H9 (cell line): ENCODE measurements around the gene LAMA3. TPM values are rescaled to one million over a fixed set of nuclear protein-coding genes. Genes with fewer than 3 reads are reported as not detected.

Experiments
- DNase-seq: peaks from one replicate; pipeline ENCODE4 v3.0.0-alpha.2; 2017
- H2AFZ ChIP-seq: one replicate; pipeline ENCODE4 v1.6.1; 2013; ENCODE audit warnings: mild to moderate bottlenecking, low read length, control low read depth, moderate library complexity
- H2AK5ac ChIP-seq: 2 replicates; pipeline ENCODE4 v1.6.1; 2013; ENCODE audit warnings: low read length, control low read depth, mixed read lengths; ENCODE audit not compliant: insufficient read length
- H2BK120ac ChIP-seq: one replicate; pipeline ENCODE4 v1.6.1; 2013; ENCODE audit warnings: low read depth, mild to moderate bottlenecking, low read length, control low read depth, inconsistent platforms; ENCODE audit not compliant: poor library complexity, severe bottlenecking
- H2BK12ac ChIP-seq: 2 replicates; pipeline ENCODE4 v1.6.1; 2013; ENCODE audit warnings: low read length, control low read depth, mixed read lengths, low read depth; ENCODE audit not compliant: insufficient read length
- H2BK15ac ChIP-seq: 2 replicates; pipeline ENCODE4 v1.6.1; 2013; ENCODE audit warnings: low read depth, low read length, control low read depth
- H2BK20ac ChIP-seq: one replicate; pipeline ENCODE4 v1.6.1; 2013; ENCODE audit warnings: low read depth, mild to moderate bottlenecking, low read length, control low read depth, inconsistent platforms; ENCODE audit not compliant: poor library complexity, severe bottlenecking
- H2BK5ac ChIP-seq: 2 replicates; pipeline ENCODE4 v1.6.1; 2013; ENCODE audit warnings: low read length, control low read depth, mixed read lengths; ENCODE audit not compliant: insufficient read length
- H3K14ac ChIP-seq: 2 replicates; pipeline ENCODE4 v1.6.1; 2013; ENCODE audit warnings: low read length, control low read depth; ENCODE audit not compliant: insufficient read depth
- H3K18ac ChIP-seq: 2 replicates; pipeline ENCODE4 v1.6.1; 2013; ENCODE audit warnings: low read depth, mild to moderate bottlenecking, mixed read lengths, low read length, control low read depth; ENCODE audit not compliant: insufficient read length
- H3K23ac ChIP-seq: 2 replicates; pipeline ENCODE4 v1.6.1; 2013; ENCODE audit warnings: low read length, control low read depth, mixed read lengths, low read depth; ENCODE audit not compliant: insufficient read length
- H3K23me2 ChIP-seq: 2 replicates; pipeline ENCODE4 v1.6.1; 2013; ENCODE audit warnings: low read depth, mild to moderate bottlenecking, mixed read lengths, low read length, control low read depth; ENCODE audit not compliant: insufficient read length, poor library complexity, severe bottlenecking
- H3K27ac ChIP-seq: 2 replicates; pipeline ENCODE4 v1.5.1; 2013; ENCODE audit warnings: low read length, control low read depth, mixed read lengths, low read depth; ENCODE audit not compliant: insufficient read length
- H3K27me3 ChIP-seq: 2 replicates; pipeline ENCODE4 v1.6.1; 2013; ENCODE audit warnings: low read length, control low read depth, inconsistent platforms; ENCODE audit not compliant: insufficient read depth
- H3K4ac ChIP-seq: 2 replicates; pipeline ENCODE4 v1.6.1; 2013; ENCODE audit warnings: low read depth, mild to moderate bottlenecking, control low read depth, inconsistent platforms, low read length, moderate library complexity
- H3K4me1 ChIP-seq: 2 replicates; pipeline ENCODE4 v1.6.1; 2013; ENCODE audit warnings: low read length, control low read depth, inconsistent platforms; ENCODE audit not compliant: insufficient read depth
- H3K4me2 ChIP-seq: 2 replicates; pipeline ENCODE4 v1.6.1; 2013; ENCODE audit warnings: low read length, control low read depth, mixed read lengths; ENCODE audit not compliant: insufficient read length, insufficient read depth
- H3K56ac ChIP-seq: 2 replicates; pipeline ENCODE4 v1.6.1; 2013; ENCODE audit warnings: low read depth, mild to moderate bottlenecking, mixed read lengths, low read length, control low read depth; ENCODE audit not compliant: insufficient read length
- H3K79me1 ChIP-seq: 2 replicates; pipeline ENCODE4 v1.6.1; 2013; ENCODE audit warnings: low read depth, mild to moderate bottlenecking, moderate library complexity, low read length, control low read depth, inconsistent platforms; ENCODE audit not compliant: insufficient read depth, poor library complexity, severe bottlenecking
- H3K79me2 ChIP-seq: 2 replicates; pipeline ENCODE4 v1.6.1; 2013; ENCODE audit warnings: low read length, control low read depth, inconsistent platforms; ENCODE audit not compliant: insufficient read depth
- H3K9ac ChIP-seq: 2 replicates; pipeline ENCODE4 v1.6.1; 2013; ENCODE audit warnings: low read length, control low read depth, mixed read lengths; ENCODE audit not compliant: insufficient read length; ENCODE audit errors: extremely low read depth
- H3K9me3 ChIP-seq: one replicate; pipeline ENCODE4 v1.6.1; 2013; ENCODE audit warnings: low read depth, low read length, inconsistent platforms; ENCODE audit not compliant: control insufficient read depth
- H3T11ph ChIP-seq: one replicate; pipeline ENCODE4 v1.6.1; 2013; ENCODE audit warnings: mild to moderate bottlenecking, low read length, control low read depth, inconsistent platforms
- H4K20me1 ChIP-seq: one replicate; pipeline ENCODE4 v1.6.1; 2013; ENCODE audit not compliant: control insufficient read depth, insufficient read length, insufficient read depth
- H4K5ac ChIP-seq: 2 replicates; pipeline ENCODE4 v1.6.1; 2013; ENCODE audit warnings: low read depth, mild to moderate bottlenecking, mixed read lengths, low read length, control low read depth; ENCODE audit not compliant: insufficient read length
- H4K8ac ChIP-seq: replicated peaks from 2 replicates; pipeline ENCODE4 v1.6.1; 2013; ENCODE audit warnings: low read length, control low read depth, mixed read lengths, low read depth; ENCODE audit not compliant: insufficient read length
- H4K91ac ChIP-seq: 2 replicates; pipeline ENCODE4 v1.6.1; 2013; ENCODE audit warnings: low read depth, mild to moderate bottlenecking, moderate library complexity, mixed read lengths, low read length, control low read depth; ENCODE audit not compliant: insufficient read length
- H3K27ac Mint-ChIP-seq, 3 experiments: 2 replicates in 2 of 3; 3 replicates in 1 of 3; pipeline ENCODE4 v1.8.0; 2020 to 2021; ENCODE audit warnings: mixed read lengths in 3 of 3, mild to moderate bottlenecking in 1 of 3, moderate library complexity in 1 of 3
- H3K27me3 Mint-ChIP-seq: 2 replicates; pipeline ENCODE4 v1.8.0; 2021; ENCODE audit warnings: low read depth, mild to moderate bottlenecking, moderate library complexity, mixed read lengths
- H3K36me3 Mint-ChIP-seq, 3 experiments: 2 replicates in 2 of 3; 3 replicates in 1 of 3; pipeline ENCODE4 v1.8.0; 2020 to 2021; ENCODE audit warnings: low read depth in 3 of 3, mixed read lengths in 3 of 3; ENCODE audit not compliant: insufficient read depth in 1 of 3
- H3K4me1 Mint-ChIP-seq, 2 experiments: 2 replicates each; pipeline ENCODE4 v1.8.0; 2020; ENCODE audit warnings: mixed read lengths in 2 of 2
- H3K4me3 Mint-ChIP-seq, 2 experiments: 2 replicates in 1 of 2; 3 replicates in 1 of 2; pipeline ENCODE4 v1.8.0; 2020 to 2021; ENCODE audit warnings: mild to moderate bottlenecking in 2 of 2, mixed read lengths in 2 of 2, moderate library complexity in 1 of 2
- H3K9me3 Mint-ChIP-seq, 2 experiments: 2 replicates in 1 of 2; 3 replicates in 1 of 2; pipeline ENCODE4 v1.8.0; 2020; ENCODE audit warnings: mild to moderate bottlenecking in 2 of 2, mixed read lengths in 2 of 2, moderate library complexity in 1 of 2
- CTCF ChIP-seq: fragments of 200-600 bp; sonication (generic); conservative IDR thresholded peaks from 3 replicates; pipeline ENCODE4 v1.8.0; 2021; ENCODE audit warnings: antibody characterized with exemption, mild to moderate bottlenecking
- WGBS: extraction: QIAGEN DNeasy Blood & Tissue Kit; methylation state at CpG from one replicate; pipeline ENCODE4 v1.1.7; 2013; ENCODE audit warnings: missing lambda C conversion rate, low lambda C conversion rate, mixed read lengths; ENCODE audit not compliant: insufficient read length; ENCODE audit errors: extremely low coverage; 5-methylcytosine and 5-hydroxymethylcytosine counted together
- total RNA-seq: library from RNA; stranded (reverse); gene quantifications from 2 replicates; pipeline ENCODE4 v1.2.1, GENCODE V29; 2021

Gene LAMA3
- total RNA-seq, 1 experiment from 2014 or later, result 0.33 TPM

GRCh38 chr18:23690505-23691068 lies 1.3 kb downstream of the LAMA3 start:
- Histone ChIP-seq H3K27me3 (peaks cover 18% of the 10 kb centered on the region; the same call in 1 of the 2 replicates), H3K4ac (no peak overlapping the region), H2BK5ac (no peak overlapping the region), H3K79me1 (no peaks in the 10 kb centered on the region), H3K27ac (no peak overlapping the region), H4K5ac (no peak overlapping the region), H3K4me1 (no peaks in the 10 kb centered on the region), H4K20me1 (no peaks in the 10 kb centered on the region), H2BK15ac (no peak overlapping the region), H3K9ac (no peak overlapping the region), H3K79me2 (no peaks in the 10 kb centered on the region), H2AK5ac (no peak overlapping the region), H3K4me2 (peak overlapping the region; percentile 47), H4K91ac (no peak overlapping the region), H3K9me3 (no peaks in the 10 kb centered on the region), H3K14ac (no peak overlapping the region), H2AFZ (no peak overlapping the region), H3K23me2 (peaks cover 7% of the 10 kb centered on the region), H3T11ph (no peak overlapping the region), H2BK120ac (no peak overlapping the region), H2BK12ac (no peak overlapping the region), H3K23ac (no peak overlapping the region), H2BK20ac (no peak overlapping the region), H3K18ac (no peak overlapping the region), H3K56ac (no peak overlapping the region), H4K8ac (no peak overlapping the region)
- no peak for TF ChIP-seq CTCF
- Mint-ChIP-seq H3K27ac (no peak overlapping the region), H3K36me3 (no peaks in the 10 kb centered on the region; a peak in 1 of 7 replicates), H3K9me3 (no peaks in the 10 kb centered on the region), H3K4me1 (peaks cover 9 to 11% of the 10 kb centered on the region in 2 experiments), H3K27me3 (peaks cover 57% of the 10 kb centered on the region), H3K4me3 (peak overlapping the region; percentile 60 to 78)
- peak; percentile 39 for DNase-seq
- no CpG with 5 or more reads among the region's 21 CpGs for WGBS
